Loucy (cell line): ENCODE data around the gene IGSF21.

ENCODE experiments used
- H2AFZ ChIP-seq: fragments of 200-600 bp; sonication (generic); 2 replicates; pipeline ENCODE4 v1.6.0; 2016; ENCODE audit warnings: antibody characterized with exemption, mild to moderate bottlenecking, low read length, moderate library complexity
- H3F3A ChIP-seq: fragments of 200-600 bp; 2 replicates; pipeline ENCODE4 v1.6.0; 2016; ENCODE audit warnings: antibody characterized with exemption, low read depth, mild to moderate bottlenecking
- H3K27me3 ChIP-seq: fragments of 200-600 bp; sonication (generic); 2 replicates; pipeline ENCODE4 v1.6.1; 2014; ENCODE audit warnings: low read length, mild to moderate bottlenecking; ENCODE audit not compliant: insufficient read depth, poor library complexity, severe bottlenecking
- H3K36me3 ChIP-seq: fragments of 200-600 bp; sonication (generic); 2 replicates; pipeline ENCODE4 v1.6.1; 2016; ENCODE audit warnings: low read length; ENCODE audit not compliant: insufficient read depth
- H3K4me1 ChIP-seq: fragments of 200-600 bp; sonication (generic); 2 replicates; pipeline ENCODE4 v1.5.1; 2014; ENCODE audit warnings: low read length, mild to moderate bottlenecking; ENCODE audit not compliant: insufficient read depth, poor library complexity, severe bottlenecking
- H3K4me2 ChIP-seq: fragments of 200-600 bp; sonication (generic); 2 replicates; pipeline ENCODE4 v1.6.0; 2014; ENCODE audit warnings: antibody characterized with exemption, low read length, low read depth, mild to moderate bottlenecking; ENCODE audit not compliant: poor library complexity, severe bottlenecking
- H3K4me3 ChIP-seq: fragments of 200-600 bp; sonication (generic); 2 replicates; pipeline ENCODE4 v1.5.1; 2014; ENCODE audit warnings: low read length, mild to moderate bottlenecking, mixed read lengths; ENCODE audit not compliant: poor library complexity, severe bottlenecking
- H3K79me2 ChIP-seq: fragments of 200-600 bp; sonication (generic); 2 replicates; pipeline ENCODE4 v1.6.1; 2014; ENCODE audit warnings: low read length; ENCODE audit not compliant: insufficient read depth
- H3K9ac ChIP-seq: fragments of 200-600 bp; sonication (generic); 2 replicates; pipeline ENCODE4 v1.6.0; 2014; ENCODE audit warnings: mild to moderate bottlenecking, low read depth, low read length, moderate library complexity; ENCODE audit not compliant: poor library complexity, severe bottlenecking
- H3K9me2 ChIP-seq: fragments of 200-600 bp; sonication (generic); replicated peaks from 2 replicates; pipeline ENCODE4 v1.6.1; 2016; ENCODE audit warnings: low read depth, low read length, mixed read lengths
- H3K9me3 ChIP-seq: fragments of 200-600 bp; sonication (generic); 2 replicates; pipeline ENCODE4 v1.6.1; 2014; ENCODE audit warnings: mild to moderate bottlenecking, antibody characterized with exemption, low read length, low read depth; ENCODE audit not compliant: insufficient read depth
- H4K20me1 ChIP-seq: fragments of 200-600 bp; sonication (generic); 2 replicates; pipeline ENCODE4 v1.6.0; 2014; ENCODE audit warnings: antibody characterized with exemption, low read length, mild to moderate bottlenecking; ENCODE audit not compliant: insufficient read depth, poor library complexity, severe bottlenecking
- CTCF ChIP-seq: fragments of 200-600 bp; sonication (generic); conservative IDR thresholded peaks from 2 replicates; pipeline ENCODE4 v1.5.1; 2014; ENCODE audit warnings: mild to moderate bottlenecking, antibody characterized with exemption, low read length
- EZH2phosphoT487 ChIP-seq: fragments of 200-600 bp; IDR thresholded peaks from 2 replicates; pipeline ENCODE4 v1.6.1; 2018; ENCODE audit warnings: antibody characterized with exemption, mild to moderate bottlenecking, moderate library complexity, borderline replicate concordance

IGSF21 gene

GRCh38 chr1:18353992-18354391 is 246.4 kb downstream of the IGSF21 start:
- no peak for TF ChIP-seq CTCF
- no peak for TF ChIP-seq EZH2phosphoT487
- H3K79me2 ChIP-seq = no peaks in the 10 kb centered on the region
- H4K20me1 ChIP-seq = no peaks in the 10 kb centered on the region
- H3K4me1 ChIP-seq = no peaks in the 10 kb centered on the region
- H3K9me2 ChIP-seq = no peaks in the 10 kb centered on the region
- H2AFZ ChIP-seq = no peak overlapping the region
- no peaks in the 10 kb centered on the region for H3F3A ChIP-seq
- no peaks in the 10 kb centered on the region for H3K27me3 ChIP-seq
- H3K4me2 ChIP-seq = no peak overlapping the region
- no peak overlapping the region for H3K4me3 ChIP-seq
- no peaks in the 10 kb centered on the region for H3K36me3 ChIP-seq
- no peaks in the 10 kb centered on the region; the same call in 1 of the 2 replicates for H3K9me3 ChIP-seq
- no peak overlapping the region for H3K9ac ChIP-seq

DNA sequence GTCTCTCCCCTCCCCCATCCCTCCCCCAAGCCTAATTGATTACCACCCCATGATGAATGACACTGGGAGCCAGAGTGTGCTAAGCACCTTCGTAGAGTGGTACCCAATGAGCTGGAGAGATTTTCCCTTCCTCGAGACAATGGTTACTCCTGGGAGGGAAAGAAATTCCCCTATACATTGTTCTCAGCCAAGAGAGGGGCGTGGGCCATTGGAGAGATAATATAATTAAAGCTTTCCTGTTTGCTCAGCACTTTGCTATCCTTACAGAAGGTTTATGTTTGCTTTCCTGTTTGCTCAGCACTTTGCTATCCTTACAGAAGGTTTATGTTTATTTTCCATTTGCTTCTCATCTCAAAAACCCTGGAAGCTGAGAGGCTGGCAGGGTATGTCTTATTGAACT is 247.0 kb downstream of the IGSF21 start:
- TF ChIP-seq EZH2phosphoT487 (no peak), CTCF (no peak)
- Histone ChIP-seq H3F3A (no peaks in the 10 kb centered on the region), H3K36me3 (no peaks in the 10 kb centered on the region), H3K9me3 (no peaks in the 10 kb centered on the region; the same call in 1 of the 2 replicates), H3K79me2 (no peaks in the 10 kb centered on the region), H3K4me1 (no peaks in the 10 kb centered on the region), H3K4me3 (no peak overlapping the region), H3K4me2 (no peak overlapping the region), H3K9ac (no peak overlapping the region), H3K27me3 (no peaks in the 10 kb centered on the region), H3K9me2 (no peaks in the 10 kb centered on the region), H4K20me1 (no peaks in the 10 kb centered on the region), H2AFZ (no peak overlapping the region)

DNA sequence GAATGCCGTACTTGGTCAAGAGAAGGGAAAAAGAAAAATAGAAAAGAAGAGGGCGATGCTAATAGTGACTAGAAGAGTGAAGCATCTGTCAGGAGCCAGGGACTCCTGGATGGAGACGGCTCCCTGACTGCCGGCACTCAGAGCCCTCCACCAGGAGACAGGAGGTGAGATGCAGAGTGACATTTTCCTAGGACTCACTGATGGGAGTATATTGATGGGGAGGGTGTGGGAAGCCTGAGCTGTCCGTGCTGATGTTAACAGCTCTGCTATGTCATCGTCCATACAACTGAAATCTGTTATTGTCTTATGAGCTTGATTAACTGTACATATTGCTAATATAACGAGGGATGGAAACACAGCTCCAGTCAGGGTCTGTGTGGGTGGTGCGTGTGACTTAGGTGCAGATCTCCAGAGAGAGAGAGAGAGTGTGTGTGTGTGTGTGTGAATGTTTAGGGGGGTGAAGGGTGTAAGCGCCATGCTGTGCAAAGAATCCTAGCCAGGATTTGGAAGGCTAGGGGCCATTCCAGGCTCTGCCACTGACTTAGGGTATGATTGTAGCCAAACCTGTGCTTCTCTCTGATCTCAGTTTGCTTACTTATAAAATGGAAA is 250.1 kb downstream of the IGSF21 start:
- Histone ChIP-seq H2AFZ (no peak overlapping the region), H3K79me2 (no peaks in the 10 kb centered on the region), H3K4me1 (no peaks in the 10 kb centered on the region), H3K36me3 (no peaks in the 10 kb centered on the region), H4K20me1 (no peaks in the 10 kb centered on the region), H3K4me2 (no peak overlapping the region), H3K9me3 (no peaks in the 10 kb centered on the region; the same call in 1 of the 2 replicates), H3K4me3 (no peak overlapping the region), H3K27me3 (no peaks in the 10 kb centered on the region), H3K9ac (no peak overlapping the region), H3K9me2 (no peaks in the 10 kb centered on the region), H3F3A (no peaks in the 10 kb centered on the region)
- TF ChIP-seq EZH2phosphoT487 (no peak), CTCF (no peak)
